HepG2 (cell line): Measurements from ENCODE around the gene INF2. TPM values are rescaled to one million over a fixed set of nuclear protein-coding genes. Genes with fewer than 3 reads are reported as not detected.

ENCODE experiments used
- FOXP1 ChIP-seq, 2 experiments: fragments of 450-650 bp in 1 of 2; IDR thresholded peaks; 2 replicates each; pipeline ENCODE4 v1.6.1; 2017 to 2018; ENCODE audit warnings: antibody characterized with exemption in 1 of 2
- HNRNPUL1 ChIP-seq: fragments of 200-400 bp; formaldehyde crosslinking; IDR thresholded peaks from 2 replicates; pipeline ENCODE4 v1.6.1; 2017; ENCODE audit warnings: low read depth, mild to moderate bottlenecking, low read length, moderate library complexity
- KLF6 ChIP-seq: IDR thresholded peaks from 2 replicates; pipeline ENCODE4 v1.8.0; 2016; ENCODE audit warnings: missing biosample characterization, missing genetic modification reagents
- NFIC ChIP-seq: IDR thresholded peaks from 2 replicates; pipeline ENCODE4 v1.6.1; 2012; ENCODE audit warnings: mild to moderate bottlenecking, low read length, inconsistent platforms
- PHF20 ChIP-seq: sonication (generic); formaldehyde crosslinking; IDR thresholded peaks from 2 replicates; pipeline ENCODE4 v1.5.0; 2020; ENCODE audit warnings: mild to moderate bottlenecking, missing genetic modification reagents
- RBM39 ChIP-seq: fragments of 200-400 bp; formaldehyde crosslinking; IDR thresholded peaks from one replicate; pipeline ENCODE4 v1.6.1; 2018; ENCODE audit warnings: antibody characterized with exemption, mild to moderate bottlenecking, low read depth, low read length; ENCODE audit not compliant: poor library complexity, severe bottlenecking
- SIN3B ChIP-seq: fragments of 150-350 bp; IDR thresholded peaks from 2 replicates; pipeline ENCODE4 v1.6.1; 2014; ENCODE audit warnings: low read length
- SNRNP70 ChIP-seq: fragments of 200-400 bp; formaldehyde crosslinking; IDR thresholded peaks from 2 replicates; pipeline ENCODE4 v1.6.1; 2017; ENCODE audit warnings: mild to moderate bottlenecking, low read depth, low read length, moderate library complexity
- SOX6 ChIP-seq, 2 experiments: fragments of 450-650 bp in 1 of 2; sonication (generic) in 1 of 2; formaldehyde crosslinking in 1 of 2; IDR thresholded peaks; 2 replicates each; pipeline versions ENCODE4 v1.4.0 to v1.6.1; 2017 to 2020; ENCODE audit warnings: antibody characterized with exemption in 1 of 2, mild to moderate bottlenecking in 1 of 2, missing genetic modification reagents in 1 of 2
- TCF7 ChIP-seq: sonication (generic); IDR thresholded peaks from 2 replicates; pipeline ENCODE4 v1.6.1; 2016; ENCODE audit warnings: antibody characterized with exemption, low read depth
- ZFP62 ChIP-seq: sonication (generic); formaldehyde crosslinking; IDR thresholded peaks from 2 replicates; pipeline ENCODE4 v1.4.0; 2020; ENCODE audit warnings: missing genetic modification reagents
- ZNF567 ChIP-seq: sonication (generic); formaldehyde crosslinking; IDR thresholded peaks from 2 replicates; pipeline ENCODE4 v1.8.1; 2023; ENCODE audit warnings: mild to moderate bottlenecking, missing genetic modification reagents, borderline replicate concordance
- ZNF616 ChIP-seq: sonication (generic); formaldehyde crosslinking; IDR thresholded peaks from 2 replicates; pipeline ENCODE4 v1.5.0; 2020; ENCODE audit warnings: low read depth, mild to moderate bottlenecking, missing genetic modification reagents
- ZNF652 ChIP-seq: IDR thresholded peaks from 2 replicates; pipeline ENCODE4 v1.6.1; 2016; ENCODE audit warnings: low read depth, borderline replicate concordance
- ZNF674 ChIP-seq: sonication (generic); formaldehyde crosslinking; IDR thresholded peaks from 2 replicates; pipeline ENCODE4 v1.5.0; 2020; ENCODE audit warnings: low read depth, mild to moderate bottlenecking, missing genetic modification reagents
- ZNF878 ChIP-seq: sonication (generic); formaldehyde crosslinking; IDR thresholded peaks from 2 replicates; pipeline ENCODE4 v1.8.1; 2023; ENCODE audit warnings: mild to moderate bottlenecking, missing genetic modification reagents, moderate library complexity
- polyA plus RNA-seq, 8 experiments: library from polyadenylated mRNA; depleted of rRNA in 3 of 8; stranded (reverse) in 7 of 8; unstranded in 1 of 8; fragments of >200 nt; fragmentation: Illumina TruSeq in 4 of 8; extraction: Trizol in 4 of 8; gene quantifications; 2 replicates each; pipeline versions ENCODE4 v1.2.1 to v1.2.3, GENCODE V29; 2011 to 2016; ENCODE audit warnings: low read depth in 4 of 8, missing spikeins in 1 of 8, mixed read lengths in 1 of 8; ENCODE audit not compliant: insufficient read depth in 1 of 8
- total RNA-seq, 5 experiments: library from RNA; depleted of rRNA; stranded (reverse); fragments of >200 nt; fragmentation: Illumina TruSeq; extraction: Trizol; gene quantifications; 2 replicates each; pipeline ENCODE4 v1.2.3, GENCODE V29; 2016; ENCODE audit warnings: low read depth in 1 of 5
- TF ChIP-seq, protein P1 (sequence below), 2 experiments: fragments of 450-650 bp in 1 of 2; sonication (generic) in 1 of 2; formaldehyde crosslinking; IDR thresholded peaks; 2 replicates each; pipeline versions ENCODE4 v1.5.0 to v1.8.0; 2020 to 2022; ENCODE audit warnings: mild to moderate bottlenecking in 1 of 2, missing genetic modification reagents in 1 of 2
- TF ChIP-seq, protein P2 (sequence below): sonication (generic); formaldehyde crosslinking; IDR thresholded peaks from 2 replicates; pipeline ENCODE4 v1.5.0; 2020; ENCODE audit warnings: mild to moderate bottlenecking, missing genetic modification reagents
- TF ChIP-seq, protein P3 (sequence below): sonication (generic); formaldehyde crosslinking; IDR thresholded peaks from 2 replicates; pipeline ENCODE4 v1.9.0; 2022; ENCODE audit warnings: missing genetic modification reagents, mild to moderate bottlenecking, borderline replicate concordance
- TF ChIP-seq, protein P4 (sequence below): sonication (generic); formaldehyde crosslinking; IDR thresholded peaks from 2 replicates; pipeline ENCODE4 v1.8.0; 2022; ENCODE audit warnings: missing genetic modification reagents, mild to moderate bottlenecking, borderline replicate concordance
- TF ChIP-seq, protein P5 (sequence below): IDR thresholded peaks from 2 replicates; pipeline ENCODE4 v1.6.1; 2018; ENCODE audit warnings: missing genetic modification reagents, mild to moderate bottlenecking, missing compliant biosample characterization

INF2 gene
- total and polyA plus RNA-seq, 2 of the 13 experiments (the other 11 are each of a cell fraction or from before 2014, with no cell fraction given) = 16.4 to 26.4 TPM

DNA sequence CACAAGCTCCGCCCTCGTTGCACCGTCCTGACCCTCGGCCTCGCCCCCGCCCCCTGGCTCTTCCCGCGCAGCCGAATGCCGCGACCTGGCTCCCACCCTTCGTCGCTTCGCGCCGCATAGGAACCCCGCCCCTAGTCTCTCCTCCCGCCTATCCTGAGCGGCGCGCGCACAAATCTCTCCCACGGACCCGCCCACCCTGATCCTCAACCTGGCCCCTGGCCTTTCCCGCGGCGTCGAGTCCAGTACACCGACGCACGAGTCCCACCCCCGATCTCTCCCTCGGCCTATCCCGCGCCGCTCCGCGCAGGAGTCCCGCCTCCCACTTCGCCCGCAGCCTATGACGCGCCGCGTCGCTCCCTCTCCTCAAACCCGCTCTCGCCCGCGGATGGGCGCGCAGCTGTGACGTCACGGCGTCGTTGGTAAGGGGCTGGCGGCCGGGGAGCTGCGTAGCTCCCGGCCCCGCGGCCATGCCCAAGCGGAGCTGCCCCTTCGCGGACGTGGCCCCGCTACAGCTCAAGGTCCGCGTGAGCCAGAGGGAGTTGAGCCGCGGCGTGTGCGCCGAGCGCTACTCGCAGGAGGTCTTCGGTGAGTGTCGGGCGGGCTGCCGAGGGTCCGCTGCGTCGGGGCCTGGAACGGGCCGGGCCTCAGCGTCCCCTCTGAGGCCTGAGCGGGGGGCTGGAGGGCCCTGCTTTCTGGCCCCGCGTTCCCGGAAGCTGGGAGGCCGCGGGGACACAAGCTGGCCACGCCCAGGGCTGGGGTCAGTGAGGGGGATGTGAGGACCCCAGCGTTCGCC lies 63.5 kb downstream of the INF2 start, which contains the start of gene SIVA1 (continued):
- TF ChIP-seq ZNF567 (CRISPR knock-in tag) = peak; percentile 19; the same call in 1 of the 2 replicates
- TF ChIP-seq, protein P1, sequence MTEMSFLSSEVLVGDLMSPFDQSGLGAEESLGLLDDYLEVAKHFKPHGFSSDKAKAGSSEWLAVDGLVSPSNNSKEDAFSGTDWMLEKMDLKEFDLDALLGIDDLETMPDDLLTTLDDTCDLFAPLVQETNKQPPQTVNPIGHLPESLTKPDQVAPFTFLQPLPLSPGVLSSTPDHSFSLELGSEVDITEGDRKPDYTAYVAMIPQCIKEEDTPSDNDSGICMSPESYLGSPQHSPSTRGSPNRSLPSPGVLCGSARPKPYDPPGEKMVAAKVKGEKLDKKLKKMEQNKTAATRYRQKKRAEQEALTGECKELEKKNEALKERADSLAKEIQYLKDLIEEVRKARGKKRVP (CRISPR knock-in tag; IDR thresholded peaks at IDR 0.05) = peak in 1 of 2 experiments; percentile 67; a peak in 1 of 4 replicates
- no peak for TF ChIP-seq ZNF652 (CRISPR knock-in tag)
- peak; percentile 87 for TF ChIP-seq RBM39
- TF ChIP-seq, protein P2, sequence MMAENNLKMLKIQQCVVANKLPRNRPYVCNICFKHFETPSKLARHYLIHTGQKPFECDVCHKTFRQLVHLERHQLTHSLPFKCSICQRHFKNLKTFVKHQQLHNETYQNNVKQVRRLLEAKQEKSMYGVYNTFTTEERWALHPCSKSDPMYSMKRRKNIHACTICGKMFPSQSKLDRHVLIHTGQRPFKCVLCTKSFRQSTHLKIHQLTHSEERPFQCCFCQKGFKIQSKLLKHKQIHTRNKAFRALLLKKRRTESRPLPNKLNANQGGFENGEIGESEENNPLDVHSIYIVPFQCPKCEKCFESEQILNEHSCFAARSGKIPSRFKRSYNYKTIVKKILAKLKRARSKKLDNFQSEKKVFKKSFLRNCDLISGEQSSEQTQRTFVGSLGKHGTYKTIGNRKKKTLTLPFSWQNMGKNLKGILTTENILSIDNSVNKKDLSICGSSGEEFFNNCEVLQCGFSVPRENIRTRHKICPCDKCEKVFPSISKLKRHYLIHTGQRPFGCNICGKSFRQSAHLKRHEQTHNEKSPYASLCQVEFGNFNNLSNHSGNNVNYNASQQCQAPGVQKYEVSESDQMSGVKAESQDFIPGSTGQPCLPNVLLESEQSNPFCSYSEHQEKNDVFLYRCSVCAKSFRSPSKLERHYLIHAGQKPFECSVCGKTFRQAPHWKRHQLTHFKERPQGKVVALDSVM (CRISPR knock-in tag) = no peak
- TF ChIP-seq SIN3B = no peak
- TF ChIP-seq HNRNPUL1 = peak; percentile 79; the same call in 1 of the 2 replicates
- TF ChIP-seq KLF6 = peak; percentile 69; the same call in 1 of the 2 replicates
- TF ChIP-seq, protein P3, sequence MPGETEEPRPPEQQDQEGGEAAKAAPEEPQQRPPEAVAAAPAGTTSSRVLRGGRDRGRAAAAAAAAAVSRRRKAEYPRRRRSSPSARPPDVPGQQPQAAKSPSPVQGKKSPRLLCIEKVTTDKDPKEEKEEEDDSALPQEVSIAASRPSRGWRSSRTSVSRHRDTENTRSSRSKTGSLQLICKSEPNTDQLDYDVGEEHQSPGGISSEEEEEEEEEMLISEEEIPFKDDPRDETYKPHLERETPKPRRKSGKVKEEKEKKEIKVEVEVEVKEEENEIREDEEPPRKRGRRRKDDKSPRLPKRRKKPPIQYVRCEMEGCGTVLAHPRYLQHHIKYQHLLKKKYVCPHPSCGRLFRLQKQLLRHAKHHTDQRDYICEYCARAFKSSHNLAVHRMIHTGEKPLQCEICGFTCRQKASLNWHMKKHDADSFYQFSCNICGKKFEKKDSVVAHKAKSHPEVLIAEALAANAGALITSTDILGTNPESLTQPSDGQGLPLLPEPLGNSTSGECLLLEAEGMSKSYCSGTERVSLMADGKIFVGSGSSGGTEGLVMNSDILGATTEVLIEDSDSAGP (CRISPR knock-in tag) = peak; percentile 82; the same call in 1 of the 2 replicates
- TF ChIP-seq ZNF878 (CRISPR knock-in tag) = peak; percentile 95
- TF ChIP-seq, protein P4, sequence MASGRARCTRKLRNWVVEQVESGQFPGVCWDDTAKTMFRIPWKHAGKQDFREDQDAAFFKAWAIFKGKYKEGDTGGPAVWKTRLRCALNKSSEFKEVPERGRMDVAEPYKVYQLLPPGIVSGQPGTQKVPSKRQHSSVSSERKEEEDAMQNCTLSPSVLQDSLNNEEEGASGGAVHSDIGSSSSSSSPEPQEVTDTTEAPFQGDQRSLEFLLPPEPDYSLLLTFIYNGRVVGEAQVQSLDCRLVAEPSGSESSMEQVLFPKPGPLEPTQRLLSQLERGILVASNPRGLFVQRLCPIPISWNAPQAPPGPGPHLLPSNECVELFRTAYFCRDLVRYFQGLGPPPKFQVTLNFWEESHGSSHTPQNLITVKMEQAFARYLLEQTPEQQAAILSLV (CRISPR knock-in tag) = peak; percentile 85
- no peak for TF ChIP-seq ZNF674 (CRISPR knock-in tag)
- TF ChIP-seq FOXP1 (IDR thresholded peaks at IDR 0.05) = no peak
- TF ChIP-seq FOXP1 (CRISPR knock-in tag; IDR thresholded peaks at IDR 0.05) = no peak
- TF ChIP-seq SNRNP70 = peak; percentile 92
- no peak for TF ChIP-seq SOX6 (IDR thresholded peaks at IDR 0.05)
- peak; percentile 13 for TF ChIP-seq SOX6 (CRISPR knock-in tag; IDR thresholded peaks at IDR 0.05)
- TF ChIP-seq TCF7 = no peak
- 0 out of 2 replicates have a peak, but pooled peaks have one; percentile 28 for TF ChIP-seq ZNF616 (CRISPR knock-in tag)
- no peak for TF ChIP-seq NFIC
- peak; percentile 81 for TF ChIP-seq PHF20 (CRISPR knock-in tag)
- TF ChIP-seq ZFP62 (CRISPR knock-in tag) = 0 out of 2 replicates have a peak, but pooled peaks have one; percentile 16
- TF ChIP-seq, protein P5, sequence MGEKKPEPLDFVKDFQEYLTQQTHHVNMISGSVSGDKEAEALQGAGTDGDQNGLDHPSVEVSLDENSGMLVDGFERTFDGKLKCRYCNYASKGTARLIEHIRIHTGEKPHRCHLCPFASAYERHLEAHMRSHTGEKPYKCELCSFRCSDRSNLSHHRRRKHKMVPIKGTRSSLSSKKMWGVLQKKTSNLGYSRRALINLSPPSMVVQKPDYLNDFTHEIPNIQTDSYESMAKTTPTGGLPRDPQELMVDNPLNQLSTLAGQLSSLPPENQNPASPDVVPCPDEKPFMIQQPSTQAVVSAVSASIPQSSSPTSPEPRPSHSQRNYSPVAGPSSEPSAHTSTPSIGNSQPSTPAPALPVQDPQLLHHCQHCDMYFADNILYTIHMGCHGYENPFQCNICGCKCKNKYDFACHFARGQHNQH (CRISPR knock-in tag) = peak; percentile 69
